Activated CD8-positive, alpha-beta T cell treated with anti-CD3 and anti-CD28 coated beads, Interleukin-2, amount 10 ng/mL, durations not matched to agents 7 days and 5 days (primary cell): Measurements from ENCODE around the gene ARID1B. TPM values are rescaled to one million over a fixed set of nuclear protein-coding genes. Genes with fewer than 3 reads are reported as not detected.
A peak's percentile ranks its signal among the peaks of the same experiment; 100 is the strongest.

ENCODE experiments used
- ATAC-seq: fragments of 150-1000 bp; cut with Tn5 transposase; one replicate; pipeline ENCODE4 v1.10.0; 2021; ENCODE audit warnings: moderate library complexity
- CTCF ChIA-PET: fragments of 350-600 bp; sonication (Branson Sonifier 250); formaldehyde crosslinking; loops from one replicate; lab custom pipeline; 2021; ENCODE audit warnings: antibody characterized with exemption; lab: Charles Lee
- POLR2A ChIA-PET: fragments of 350-600 bp; sonication (Branson Sonifier 250); formaldehyde crosslinking; loops from one replicate; lab custom pipeline; 2021; ENCODE audit warnings: antibody characterized with exemption; lab: Charles Lee
- DNase-seq: peaks from one replicate; pipeline ENCODE4 v3.0.0-alpha.2; 2020
- H3K27ac Mint-ChIP-seq: one replicate; pipeline ENCODE4 v1.8.0; 2021; ENCODE audit warnings: mild to moderate bottlenecking, mixed read lengths
- H3K27me3 Mint-ChIP-seq: one replicate; pipeline ENCODE4 v1.8.0; 2021; ENCODE audit warnings: low read depth, mixed read lengths
- H3K36me3 Mint-ChIP-seq: one replicate; pipeline ENCODE4 v1.8.0; 2021; ENCODE audit warnings: low read depth, mixed read lengths
- H3K4me1 Mint-ChIP-seq: one replicate; pipeline ENCODE4 v1.8.0; 2021; ENCODE audit warnings: low read depth, mixed read lengths
- H3K4me3 Mint-ChIP-seq: one replicate; pipeline ENCODE4 v1.8.0; 2021; ENCODE audit warnings: mild to moderate bottlenecking, mixed read lengths
- H3K9me3 Mint-ChIP-seq: one replicate; pipeline ENCODE4 v1.8.0; 2022; ENCODE audit warnings: mixed read lengths; ENCODE audit not compliant: insufficient read depth
- total RNA-seq, 2 experiments: library from RNA; stranded (reverse); gene quantifications; one replicate each; pipeline ENCODE4 v1.2.3, GENCODE V29; 2021

ARID1B gene
- total RNA-seq, 2 experiments from 2014 or later: 60.9 to 62.4 TPM

- no peak for DNase-seq
- no peak for ATAC-seq
- no peak overlapping the region for H3K4me3 Mint-ChIP-seq
- H3K27me3 Mint-ChIP-seq: no peaks in the 10 kb centered on the region
- CTCF ChIA-PET: interaction anchor here (1.0 to 1.7 kb wide), 2 partner anchors 12 to 137 kb away, joined by 3 to 4 read pairs; no protein-coding TSS in a partner anchor
- no peak overlapping the region for H3K27ac Mint-ChIP-seq
- H3K36me3 Mint-ChIP-seq: peaks cover 3% of the 10 kb centered on the region
- no peaks in the 10 kb centered on the region for H3K4me1 Mint-ChIP-seq
- H3K9me3 Mint-ChIP-seq: no peaks in the 10 kb centered on the region
- POLR2A ChIA-PET: interaction anchor here (0.7 kb wide), 1 partner anchor 19 kb away, joined by 3 read pairs; no protein-coding TSS in a partner anchor
Measured at GRCh38 chr6:157172231-157172701, 395.1 kb downstream of the ARID1B start.

- DNase-seq (no peak), ATAC-seq (no peak)
- ChIA-PET CTCF (interaction anchor here (1.0 to 1.7 kb wide), 2 partner anchors 11 to 138 kb away, joined by 3 to 4 read pairs; no protein-coding TSS in a partner anchor), POLR2A (no interaction called here)
- no peak overlapping the region for H3K27ac Mint-ChIP-seq
- peaks cover 2% of the 10 kb centered on the region for H3K36me3 Mint-ChIP-seq
- H3K27me3 Mint-ChIP-seq: no peaks in the 10 kb centered on the region
- H3K4me1 Mint-ChIP-seq: no peaks in the 10 kb centered on the region
- H3K9me3 Mint-ChIP-seq: no peaks in the 10 kb centered on the region
- no peak overlapping the region for H3K4me3 Mint-ChIP-seq
Measured at GRCh38 chr6:157172830-157173536, 395.8 kb downstream of the ARID1B start.

- Mint-ChIP-seq H3K9me3 (no peaks in the 10 kb centered on the region), H3K27ac (no peak overlapping the region), H3K36me3 (peaks cover 2% of the 10 kb centered on the region), H3K4me3 (no peak overlapping the region), H3K27me3 (no peaks in the 10 kb centered on the region), H3K4me1 (no peaks in the 10 kb centered on the region)
- ATAC-seq (no peak), DNase-seq (no peak)
- CTCF ChIA-PET: interaction anchor here (1.3 kb wide), 1 partner anchor 10 kb away, joined by 4 read pairs; no protein-coding TSS in a partner anchor
- POLR2A ChIA-PET: no interaction called here
Measured at GRCh38 chr6:157173776-157174175, 396.6 kb downstream of the ARID1B start.

GRCh38 chr6:157174731-157175130 lies 397.6 kb downstream of the ARID1B start:
- ATAC-seq (no peak), DNase-seq (no peak)
- no peaks in the 10 kb centered on the region for H3K27me3 Mint-ChIP-seq
- H3K27ac Mint-ChIP-seq: no peak overlapping the region
- ChIA-PET POLR2A (no interaction called here), CTCF (interaction anchor here (1.3 kb wide), 1 partner anchor 9 kb away, joined by 4 read pairs; no protein-coding TSS in a partner anchor)
- no peaks in the 10 kb centered on the region for H3K9me3 Mint-ChIP-seq
- H3K4me1 Mint-ChIP-seq: no peaks in the 10 kb centered on the region
- no peak overlapping the region for H3K4me3 Mint-ChIP-seq
- H3K36me3 Mint-ChIP-seq: peaks cover 1% of the 10 kb centered on the region

GRCh38 chr6:157177731-157178336 lies 400.7 kb downstream of the ARID1B start:
- CTCF ChIA-PET: no interaction called here
- DNase-seq (no peak), ATAC-seq (no peak)
- H3K36me3 Mint-ChIP-seq: no peaks in the 10 kb centered on the region
- H3K4me1 Mint-ChIP-seq: no peaks in the 10 kb centered on the region
- POLR2A ChIA-PET: no interaction called here
- no peaks in the 10 kb centered on the region for H3K9me3 Mint-ChIP-seq
- no peak overlapping the region for H3K27ac Mint-ChIP-seq
- no peaks in the 10 kb centered on the region for H3K27me3 Mint-ChIP-seq
- H3K4me3 Mint-ChIP-seq: no peak overlapping the region

GRCh38 chr6:157181649-157182048 lies 404.5 kb downstream of the ARID1B start:
- Mint-ChIP-seq H3K4me1 (peaks cover 6% of the 10 kb centered on the region), H3K4me3 (no peak overlapping the region), H3K36me3 (peaks cover 17% of the 10 kb centered on the region), H3K9me3 (no peaks in the 10 kb centered on the region), H3K27me3 (no peaks in the 10 kb centered on the region), H3K27ac (no peak overlapping the region)
- ATAC-seq (no peak), DNase-seq (no peak)
- ChIA-PET POLR2A (interaction anchor here (0.9 kb wide), 1 partner anchor 127 kb away, joined by 3 read pairs; no protein-coding TSS in a partner anchor), CTCF (no interaction called here)

GRCh38 chr6:157182503-157183264 lies 405.5 kb downstream of the ARID1B start:
- POLR2A ChIA-PET: interaction anchor here (0.5 to 0.9 kb wide), 2 partner anchors 128 to 366 kb away, joined by 3 read pairs; no protein-coding TSS in a partner anchor
- no peaks in the 10 kb centered on the region for H3K27me3 Mint-ChIP-seq
- DNase-seq (no peak), ATAC-seq (no peak)
- no peaks in the 10 kb centered on the region for H3K9me3 Mint-ChIP-seq
- no peak overlapping the region for H3K4me3 Mint-ChIP-seq
- H3K36me3 Mint-ChIP-seq: peaks cover 20% of the 10 kb centered on the region
- no peak overlapping the region for H3K27ac Mint-ChIP-seq
- peaks cover 14% of the 10 kb centered on the region for H3K4me1 Mint-ChIP-seq
- CTCF ChIA-PET: interaction anchor here (0.7 kb wide), 1 partner anchor 148 kb away, joined by 3 read pairs; no protein-coding TSS in a partner anchor

GRCh38 chr6:157184202-157185015 lies 407.2 kb downstream of the ARID1B start:
- peaks cover 22% of the 10 kb centered on the region for H3K36me3 Mint-ChIP-seq

GRCh38 chr6:157185171-157185570 lies 408.0 kb downstream of the ARID1B start:
- ChIA-PET CTCF (interaction anchor here (0.5 to 4.0 kb wide), 10 partner anchors 9 to 442 kb away, joined by 3 to 24 read pairs (median 4); no protein-coding TSS in a partner anchor), POLR2A (interaction anchor here (0.5 kb wide), 1 partner anchor 89 kb away, joined by 3 read pairs; no protein-coding TSS in a partner anchor)
- peaks cover 14% of the 10 kb centered on the region for H3K4me1 Mint-ChIP-seq
- no peak for ATAC-seq
- peaks cover 25% of the 10 kb centered on the region for H3K36me3 Mint-ChIP-seq
- no peak overlapping the region for H3K4me3 Mint-ChIP-seq
- H3K9me3 Mint-ChIP-seq: no peaks in the 10 kb centered on the region
- DNase-seq: no peak
- no peaks in the 10 kb centered on the region for H3K27me3 Mint-ChIP-seq
- no peak overlapping the region for H3K27ac Mint-ChIP-seq

More at GRCh38 chr6:157184202-157185015, 407.2 kb downstream of the ARID1B start:
- peak overlapping the region; percentile 64 for H3K27ac Mint-ChIP-seq
- CTCF ChIA-PET: interaction anchor here (0.5 to 4.0 kb wide), 21 partner anchors 10 to 441 kb away, joined by 3 to 24 read pairs (median 3); no protein-coding TSS in a partner anchor
- H3K4me1 Mint-ChIP-seq: peaks cover 14% of the 10 kb centered on the region
- POLR2A ChIA-PET: no interaction called here
- DNase-seq (peak; percentile 67), ATAC-seq (peak; percentile 74)
- no peaks in the 10 kb centered on the region for H3K9me3 Mint-ChIP-seq
- H3K4me3 Mint-ChIP-seq: no peak overlapping the region
- H3K27me3 Mint-ChIP-seq: no peaks in the 10 kb centered on the region

GRCh38 chr6:157185986-157186385 lies 408.8 kb downstream of the ARID1B start:
- CTCF ChIA-PET: interaction anchor here (1.3 to 4.0 kb wide), 3 partner anchors 8 to 152 kb away, joined by 3 to 24 read pairs (median 16); no protein-coding TSS in a partner anchor
- Mint-ChIP-seq H3K36me3 (peaks cover 32% of the 10 kb centered on the region), H3K27me3 (no peaks in the 10 kb centered on the region), H3K4me1 (peaks cover 14% of the 10 kb centered on the region), H3K27ac (no peak overlapping the region), H3K9me3 (no peaks in the 10 kb centered on the region), H3K4me3 (no peak overlapping the region)
- DNase-seq: no peak
- POLR2A ChIA-PET: no interaction called here
- ATAC-seq: no peak
